ENCODE measurements around the gene HMX1.

GRCh38 chr4:8831221-8832112, 40.2 kb downstream of the HMX1 start:
- TF ChIP-seq CTCF (IDR thresholded peaks at IDR 0.05; ENCODE audit: poor library complexity) = no peak
- TF ChIP-seq EZH2phosphoT487 (IDR thresholded peaks at IDR 0.05; ENCODE audit: low read depth, severe bottlenecking, unreplicated experiment) = no peak

All from hepatocyte (in vitro differentiated cells).